ENCODE data around the gene MYOM3. TPM values are rescaled to one million over a fixed set of nuclear protein-coding genes. Genes with fewer than 3 reads are reported as not detected.
"Not testable (repeated sequence)": the region's sequence is repeated elsewhere in the genome, so short reads cannot be mapped to it uniquely, and the experiment has no call there.

MYOM3 gene
- total and polyA plus RNA-seq, 2 donors, result 0.29 to 7.7 TPM

DNA sequence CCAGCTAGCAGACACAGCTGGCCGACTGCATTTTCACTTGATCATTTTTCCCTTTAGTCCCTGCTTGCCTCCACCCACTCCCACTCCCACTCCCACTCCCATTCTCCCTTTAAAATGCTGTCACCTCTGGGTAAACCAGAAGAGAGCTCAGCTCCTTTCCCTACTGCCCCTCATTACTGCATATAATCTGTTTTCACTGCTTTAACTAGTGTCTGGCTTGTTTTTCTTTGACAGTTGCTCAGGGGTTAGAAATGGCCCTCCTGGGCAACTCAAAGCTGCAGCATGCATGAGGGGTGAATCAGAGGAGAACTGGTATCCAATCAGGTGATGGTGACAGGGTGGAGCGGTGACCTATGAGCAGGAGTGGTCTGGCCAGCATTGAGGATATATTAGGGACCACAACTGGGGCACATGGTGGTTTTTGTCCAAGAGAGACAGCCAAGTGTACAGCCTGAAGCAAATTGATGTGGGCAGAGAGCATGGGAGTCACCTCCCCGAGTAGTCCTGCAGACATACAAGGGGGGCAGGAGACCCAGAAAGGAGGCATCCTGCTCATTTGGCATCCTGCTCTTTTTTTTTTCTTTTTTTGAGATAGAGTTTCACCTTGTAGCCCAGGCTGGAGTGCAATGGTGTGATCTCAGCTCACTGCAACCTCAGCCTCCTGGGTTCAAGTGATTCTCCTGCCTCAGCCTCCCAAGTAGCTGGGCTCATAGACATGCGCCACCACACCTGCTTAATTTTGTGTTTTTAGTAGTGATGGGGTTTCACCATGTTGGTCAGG, 89.2 kb downstream of the MYOM3 start:
- DNase-seq (ENCODE audit: extremely low spot score), result no peak
- 71% methylated on average over 4 of the region's 4 CpGs for WGBS
- no peak overlapping the region for H3K27ac ChIP-seq (ENCODE audit: low read depth)
- no peak overlapping the region for H3K4me3 ChIP-seq (ENCODE audit: low read depth, low read length)
- no peaks in the 10 kb centered on the region for H3K4me1 ChIP-seq (ENCODE audit: insufficient read depth)
- H3K36me3 ChIP-seq (ENCODE audit: insufficient read depth), result no peaks in the 10 kb centered on the region

- Histone ChIP-seq H3K27ac (ENCODE audit: low read depth) (no peak overlapping the region), H3K4me3 (ENCODE audit: low read depth, low read length) (no peak overlapping the region), H3K4me1 (ENCODE audit: insufficient read depth) (no peaks in the 10 kb centered on the region), H3K36me3 (ENCODE audit: insufficient read depth) (no peaks in the 10 kb centered on the region)
- 80% methylated on average over 7 of the region's 7 CpGs for WGBS
- DNase-seq (ENCODE audit: extremely low spot score), result no peak
These were observed 90.3 kb downstream of the MYOM3 start for GRCh38 chr1:24021403-24022266.

DNA sequence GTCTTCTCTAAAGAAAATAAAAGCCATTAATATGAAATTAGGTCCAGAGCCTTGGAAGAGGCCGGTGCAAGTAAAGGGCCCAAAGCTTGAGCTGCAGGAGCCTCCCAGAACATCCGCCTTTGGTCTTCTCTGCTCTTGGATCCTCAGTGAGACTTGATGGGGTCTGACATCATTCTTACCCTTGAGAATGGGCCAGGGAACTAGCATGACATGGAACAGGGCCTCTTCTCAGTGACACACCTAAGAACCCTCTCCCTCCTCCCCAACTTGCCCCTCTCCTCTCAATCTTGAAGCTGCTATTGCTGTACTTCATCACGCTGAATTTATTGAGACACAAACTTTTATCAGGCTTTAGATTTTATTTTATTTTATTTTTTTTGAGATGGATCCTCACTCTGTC, 91.5 kb downstream of the MYOM3 start:
- H3K4me1 ChIP-seq (ENCODE audit: insufficient read depth), result no peaks in the 10 kb centered on the region
- no peak overlapping the region for H3K4me3 ChIP-seq (ENCODE audit: low read depth, low read length)
- WGBS, result 66% methylated on average over 3 of the region's 3 CpGs
- peak overlapping the region; percentile 69 for H3K27ac ChIP-seq (ENCODE audit: low read depth)
- no peaks in the 10 kb centered on the region for H3K36me3 ChIP-seq (ENCODE audit: insufficient read depth)
- no peak for DNase-seq (ENCODE audit: extremely low spot score)

GRCh38 chr1:24020025-24020424, 91.9 kb downstream of the MYOM3 start:
- no peaks in the 10 kb centered on the region for H3K36me3 ChIP-seq (ENCODE audit: insufficient read depth)
- DNase-seq (ENCODE audit: extremely low spot score), result no peak
- H3K27ac ChIP-seq (ENCODE audit: low read depth), result peak overlapping the region; percentile 69
- 24% methylated on average over 5 of the region's 5 CpGs for WGBS
- no peaks in the 10 kb centered on the region for H3K4me1 ChIP-seq (ENCODE audit: insufficient read depth)
- H3K4me3 ChIP-seq (ENCODE audit: low read depth, low read length), result no peak overlapping the region

- Histone ChIP-seq H3K4me1 (ENCODE audit: insufficient read depth) (no peaks in the 10 kb centered on the region), H3K4me3 (ENCODE audit: low read depth, low read length) (no peak overlapping the region), H3K27ac (ENCODE audit: low read depth) (peak overlapping the region; percentile 65), H3K36me3 (ENCODE audit: insufficient read depth) (no peaks in the 10 kb centered on the region)
- DNase-seq (ENCODE audit: extremely low spot score), result peak; percentile 95
- WGBS, result 22% methylated on average over 20 of the region's 20 CpGs
These were observed 93.0 kb downstream of the MYOM3 start for GRCh38 chr1:24018611-24019580.

DNA sequence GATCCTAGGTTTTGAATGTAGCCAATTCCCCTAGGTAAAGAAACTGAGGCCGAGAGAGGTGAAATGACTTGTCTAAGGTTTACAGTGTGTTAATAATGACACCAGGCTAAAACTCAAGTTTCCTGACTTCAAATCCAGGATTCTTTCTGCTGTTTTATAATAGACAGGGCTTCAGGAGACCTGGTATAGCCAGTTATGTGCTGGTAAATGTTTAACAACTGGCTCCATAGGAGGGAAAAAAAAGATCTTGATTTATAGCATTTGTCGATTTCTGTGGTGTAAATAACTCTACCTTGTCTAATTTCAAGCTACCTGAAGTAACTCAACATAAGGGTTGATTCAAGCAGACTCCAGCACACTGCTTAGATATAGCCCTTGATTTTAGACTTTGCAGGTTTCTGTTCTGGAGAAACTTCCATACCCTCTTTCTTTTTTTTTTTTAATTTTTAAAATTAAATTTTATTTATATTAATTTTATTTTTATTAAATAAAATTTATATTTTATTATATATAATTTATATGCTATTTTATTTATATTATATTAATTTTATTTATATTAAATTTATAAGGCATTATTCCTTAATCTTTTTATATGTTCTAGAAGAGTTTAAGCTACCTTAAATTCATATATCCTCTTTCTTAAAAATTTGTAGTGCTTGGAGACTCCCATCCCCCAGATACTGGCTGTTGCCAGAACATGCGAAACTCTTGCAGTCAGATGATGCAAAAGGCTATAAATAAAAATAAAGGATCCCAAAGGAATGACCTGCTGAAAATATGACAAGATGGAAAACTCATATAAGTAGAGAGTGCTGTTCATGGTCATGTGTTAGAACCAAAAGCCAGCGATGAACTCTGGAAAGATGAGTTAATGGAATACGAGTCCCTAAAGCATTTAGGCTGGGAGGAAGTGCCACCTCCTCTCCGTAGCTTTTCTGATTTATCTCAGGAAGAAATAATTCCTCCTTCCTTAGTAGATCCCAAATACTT, 96.4 kb downstream of the MYOM3 start:
- peak; percentile 65 for DNase-seq (ENCODE audit: extremely low spot score)
- no peaks in the 10 kb centered on the region for H3K4me1 ChIP-seq (ENCODE audit: insufficient read depth)
- 30% methylated on average over 6 of the region's 6 CpGs for WGBS

GRCh38 chr1:24012878-24013277, 99.1 kb downstream of the MYOM3 start:
- WGBS, result 98% methylated on average over 8 of the region's 8 CpGs
- H3K27ac ChIP-seq (ENCODE audit: low read depth); H3K4me1 ChIP-seq (ENCODE audit: insufficient read depth); H3K4me3 ChIP-seq (ENCODE audit: low read depth, low read length); H3K36me3 ChIP-seq (ENCODE audit: insufficient read depth); DNase-seq (ENCODE audit: extremely low spot score): not testable (repeated sequence)

More for the DNA sequence above, 96.4 kb downstream of the MYOM3 start:
- Histone ChIP-seq H3K36me3 (ENCODE audit: insufficient read depth) (no peaks in the 10 kb centered on the region), H3K4me3 (ENCODE audit: low read depth, low read length) (no peak overlapping the region), H3K27ac (ENCODE audit: low read depth) (peak overlapping the region; percentile 5)

DNA sequence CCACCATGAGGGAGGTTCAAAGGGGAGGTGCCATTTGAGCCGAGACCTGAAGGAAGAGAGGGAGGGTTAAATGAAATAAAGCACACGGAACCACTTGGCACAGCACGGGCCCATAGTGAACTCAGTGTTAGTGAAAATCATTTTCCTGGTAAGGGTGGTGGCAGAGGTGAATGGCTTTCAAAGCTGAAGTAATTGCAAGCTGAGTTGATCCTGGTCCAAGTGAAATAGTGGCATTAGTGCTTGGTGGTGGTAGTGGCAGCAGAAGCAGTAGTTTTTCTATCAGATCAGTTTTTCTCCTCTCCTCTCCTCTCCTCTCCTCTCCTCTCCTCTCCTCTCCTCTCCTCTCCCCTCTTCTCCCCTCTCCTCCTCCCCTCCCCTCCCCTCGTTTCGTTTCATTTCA, 101.3 kb downstream of the MYOM3 start:
- H3K27ac ChIP-seq (ENCODE audit: low read depth), result no peak overlapping the region
- DNase-seq (ENCODE audit: extremely low spot score), result no peak
- H3K4me3 ChIP-seq (ENCODE audit: low read depth, low read length), result no peak overlapping the region
- H3K36me3 ChIP-seq (ENCODE audit: insufficient read depth), result no peaks in the 10 kb centered on the region
- 74% methylated on average over 3 of the region's 5 CpGs for WGBS
- no peaks in the 10 kb centered on the region for H3K4me1 ChIP-seq (ENCODE audit: insufficient read depth)

GRCh38 chr1:24009406-24009805, 102.5 kb downstream of the MYOM3 start:
- no peak for DNase-seq (ENCODE audit: extremely low spot score)
- no peak overlapping the region for H3K4me3 ChIP-seq (ENCODE audit: low read depth, low read length)
- H3K27ac ChIP-seq (ENCODE audit: low read depth), result no peak overlapping the region
- H3K36me3 ChIP-seq (ENCODE audit: insufficient read depth), result no peaks in the 10 kb centered on the region
- 65% methylated on average over 1 of the region's 1 CpG for whole genome bisulfite sequencing
- H3K4me1 ChIP-seq (ENCODE audit: insufficient read depth), result no peaks in the 10 kb centered on the region

- 25% methylated on average over 3 of the region's 3 CpGs for WGBS
- not testable (repeated sequence) for H3K4me3 ChIP-seq (ENCODE audit: low read depth, low read length); H3K36me3 ChIP-seq (ENCODE audit: insufficient read depth); H3K27ac ChIP-seq (ENCODE audit: low read depth); DNase-seq (ENCODE audit: extremely low spot score); H3K4me1 ChIP-seq (ENCODE audit: insufficient read depth)
These were observed 103.3 kb downstream of the MYOM3 start for GRCh38 chr1:24008574-24009184.

DNA sequence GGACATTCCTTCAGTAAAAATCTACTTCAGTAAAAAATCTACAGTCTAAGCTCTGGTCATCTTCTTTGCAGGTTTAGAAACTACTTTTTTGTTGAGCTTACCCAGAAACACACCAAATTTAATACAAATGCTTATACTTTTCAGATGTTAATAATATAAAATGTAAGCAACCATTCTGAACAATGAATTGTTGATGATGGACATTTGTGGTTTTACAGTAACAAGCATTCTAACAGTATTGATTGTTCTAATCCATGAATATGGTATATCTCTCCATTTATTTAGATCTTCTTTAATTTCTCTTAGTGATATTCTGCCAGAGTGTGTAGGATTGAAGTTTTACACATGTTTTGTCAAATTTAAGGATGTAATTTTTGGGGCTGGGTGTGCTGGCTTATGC, 104.9 kb downstream of the MYOM3 start:
- Histone ChIP-seq H3K27ac (ENCODE audit: low read depth) (no peak overlapping the region), H3K4me1 (ENCODE audit: insufficient read depth) (no peaks in the 10 kb centered on the region), H3K36me3 (ENCODE audit: insufficient read depth) (no peaks in the 10 kb centered on the region), H3K4me3 (ENCODE audit: low read depth, low read length) (no peak overlapping the region)
- DNase-seq (ENCODE audit: extremely low spot score), result no peak

Measured in urinary bladder (tissue), 4 donors.